HG03045 (cell line): Measurements from ENCODE around the gene RASA3.
"Not testable (repeated sequence)": the region's sequence is repeated elsewhere in the genome, so short reads cannot be mapped to it uniquely, and the experiment has no call there.

Source experiments
- ATAC-seq: cut with Tn5 transposase; IDR thresholded peaks from one replicate; pipeline ENCODE4 v1.9.1; 2021; ENCODE audit warnings: mild to moderate bottlenecking, moderate library complexity; ENCODE audit not compliant: unreplicated experiment

The RASA3 gene

GRCh38 chr13:114157869-114158495 is 25.6 kb upstream of the RASA3 start:
- ATAC-seq, result no peak

- no peak for ATAC-seq
These were observed 23.8 kb upstream of the RASA3 start for GRCh38 chr13:114155926-114156883.

- ATAC-seq, result no peak
These were observed 22.9 kb upstream of the RASA3 start for GRCh38 chr13:114155320-114155719.

DNA sequence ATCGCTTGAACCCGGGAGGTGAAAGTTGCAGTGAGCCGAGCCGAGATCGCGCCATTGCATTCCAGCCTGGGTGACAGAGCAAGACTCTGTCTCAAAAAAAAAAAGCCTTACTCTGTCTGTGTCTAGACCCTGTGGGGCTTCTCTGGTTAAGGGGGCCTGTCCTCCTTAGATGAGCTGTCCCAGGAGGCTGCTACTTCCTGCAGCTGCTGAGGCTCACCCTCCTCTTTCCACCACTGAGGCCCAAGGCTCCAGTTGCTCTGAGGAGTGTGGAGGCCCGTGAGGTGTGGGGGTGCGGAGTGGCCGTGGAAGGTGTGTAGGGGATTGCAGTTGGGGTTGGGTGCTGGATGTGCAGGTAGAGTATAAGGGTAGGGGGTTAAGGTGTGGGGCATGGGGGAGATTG is 22.1 kb upstream of the RASA3 start:
- ATAC-seq, result no peak

- ATAC-seq, result no peak
These were observed 21.2 kb upstream of the RASA3 start for GRCh38 chr13:114153485-114154080.

DNA sequence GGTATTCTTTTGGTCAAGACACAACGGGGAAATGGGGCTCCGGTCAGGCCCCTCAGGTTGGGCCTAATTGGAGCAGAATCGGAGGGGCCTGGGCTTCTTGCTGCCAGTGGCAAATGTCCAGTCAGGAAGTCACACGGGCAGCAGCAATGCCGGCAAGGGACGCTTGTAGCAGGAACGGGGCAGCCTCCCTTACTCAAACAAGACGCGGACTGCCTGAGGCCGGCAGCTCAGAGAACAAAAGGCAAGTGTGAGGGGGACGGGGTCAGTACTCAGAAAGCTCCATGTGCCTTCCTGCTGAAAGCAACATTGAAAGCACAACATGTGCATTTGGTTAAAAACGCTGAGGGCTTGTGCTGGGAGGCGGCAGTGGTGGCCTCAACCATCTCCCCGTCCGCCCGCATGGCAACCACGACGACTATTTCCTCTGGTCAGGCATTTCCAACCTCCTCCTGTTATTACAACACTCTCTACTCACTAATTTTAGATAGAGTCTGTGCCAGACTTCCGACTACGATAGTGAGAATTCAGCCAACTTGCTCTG is 20.5 kb upstream of the RASA3 start:
- no peak for ATAC-seq

- ATAC-seq, result no peak
These were observed 19.8 kb upstream of the RASA3 start for GRCh38 chr13:114152285-114152645.

GRCh38 chr13:114151565-114152284 is 19.3 kb upstream of the RASA3 start:
- no peak for ATAC-seq

DNA sequence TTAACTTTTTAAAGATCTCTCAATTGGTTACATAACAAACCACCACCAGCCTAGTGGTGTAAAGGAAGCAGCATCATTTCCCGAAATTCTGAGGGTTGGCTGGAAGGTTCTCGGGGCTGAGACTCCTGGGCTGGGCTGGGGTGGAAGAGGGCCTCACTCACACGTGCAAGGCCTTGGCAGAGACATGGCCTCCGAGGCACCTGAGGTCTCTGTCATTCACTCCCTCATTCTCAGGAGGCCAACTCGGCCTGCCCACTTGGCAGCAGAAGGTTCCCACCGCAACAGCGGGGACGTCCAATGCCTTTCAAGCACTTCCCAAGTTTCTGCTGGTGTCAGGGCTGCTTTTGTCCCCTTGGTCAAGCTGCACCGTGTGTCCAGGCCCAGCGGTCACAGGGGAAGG is 18.6 kb upstream of the RASA3 start:
- ATAC-seq, result no peak

DNA sequence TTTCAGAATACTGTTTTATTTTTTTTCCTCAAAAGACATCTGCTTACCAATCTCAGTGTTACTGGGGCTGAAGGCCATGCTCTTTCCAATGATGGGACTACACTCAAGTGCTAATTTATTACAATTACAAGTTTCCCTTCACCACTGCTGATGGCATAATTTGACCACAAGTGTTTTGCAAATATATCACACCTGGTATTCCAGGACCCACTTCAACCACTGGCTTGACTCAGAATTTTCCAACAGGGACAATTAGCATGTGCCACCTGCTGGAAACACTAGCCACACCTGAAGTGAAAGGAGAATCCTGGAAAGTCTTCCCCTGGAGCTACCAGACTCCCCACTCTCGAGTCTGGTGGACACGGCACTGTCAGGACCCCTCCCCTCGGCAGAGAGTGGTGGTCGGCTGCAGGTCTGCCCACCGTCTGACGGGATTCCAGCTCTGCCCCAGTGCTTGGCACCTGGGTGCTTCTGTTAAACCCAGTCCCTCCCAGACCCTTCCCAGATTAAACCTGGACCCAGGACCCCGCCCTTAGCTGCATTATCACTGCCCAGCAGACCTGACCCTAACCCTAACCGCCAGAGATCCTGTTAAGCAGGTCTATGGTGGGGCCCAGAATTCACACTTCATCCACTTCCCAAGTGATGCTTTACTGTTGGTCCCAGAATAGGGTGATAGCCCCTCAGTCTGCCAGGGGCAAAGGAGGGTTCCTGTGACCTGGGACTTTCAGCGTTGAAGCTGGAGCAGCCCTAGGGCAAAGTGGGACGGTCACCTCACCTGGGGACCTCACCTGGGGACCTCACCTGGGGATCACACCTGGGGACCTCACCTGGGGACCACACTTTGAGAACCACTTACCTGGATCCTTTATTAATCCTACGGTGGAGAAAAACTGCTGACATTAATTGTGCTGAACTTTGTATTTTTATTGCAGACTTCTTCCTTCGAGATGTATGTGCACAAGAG is 17.6 kb upstream of the RASA3 start:
- no peak for ATAC-seq

- ATAC-seq, result not testable (repeated sequence)
These were observed 16.5 kb upstream of the RASA3 start for GRCh38 chr13:114148886-114149285.

DNA sequence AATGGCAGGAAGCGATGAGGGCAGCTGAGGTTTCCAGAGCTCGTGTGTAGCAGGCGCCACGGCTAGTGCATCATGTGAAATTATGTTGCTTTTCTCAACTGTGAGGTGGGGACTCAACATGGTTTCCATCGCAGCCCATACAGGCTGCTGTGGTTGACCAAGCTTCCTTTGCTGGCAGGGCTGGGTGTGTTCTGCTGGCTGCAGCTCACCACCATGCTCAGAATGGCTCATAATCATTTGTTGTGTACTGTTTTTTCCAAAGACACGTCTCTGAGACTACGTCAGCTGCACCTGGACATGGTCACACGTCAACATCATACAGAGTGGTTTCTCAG is 16.1 kb upstream of the RASA3 start:
- ATAC-seq, result peak; percentile 67

GRCh38 chr13:114147803-114148520 is 15.5 kb upstream of the RASA3 start:
- ATAC-seq, result peak; percentile 34

GRCh38 chr13:114146629-114147028 is 14.2 kb upstream of the RASA3 start:
- ATAC-seq, result no peak

DNA sequence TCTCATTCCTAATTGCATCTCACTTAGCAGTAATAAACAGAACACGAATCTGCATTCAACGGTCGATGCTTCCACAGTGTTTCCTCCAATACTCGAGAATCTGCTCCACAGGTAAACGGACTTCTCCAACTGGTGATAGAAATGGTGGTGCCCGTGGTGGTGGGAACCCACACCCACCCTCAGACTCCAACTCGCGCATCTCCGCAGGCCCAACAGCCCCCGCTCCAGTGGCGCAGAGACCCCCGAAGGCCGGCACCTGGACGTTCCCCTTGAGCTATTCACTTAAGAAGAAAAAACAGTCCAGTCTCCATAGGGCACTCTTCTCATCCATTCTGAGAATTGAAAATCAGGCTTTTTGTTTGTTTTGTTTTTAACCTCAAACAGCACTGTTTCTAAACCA is 13.8 kb upstream of the RASA3 start:
- ATAC-seq, result no peak

DNA sequence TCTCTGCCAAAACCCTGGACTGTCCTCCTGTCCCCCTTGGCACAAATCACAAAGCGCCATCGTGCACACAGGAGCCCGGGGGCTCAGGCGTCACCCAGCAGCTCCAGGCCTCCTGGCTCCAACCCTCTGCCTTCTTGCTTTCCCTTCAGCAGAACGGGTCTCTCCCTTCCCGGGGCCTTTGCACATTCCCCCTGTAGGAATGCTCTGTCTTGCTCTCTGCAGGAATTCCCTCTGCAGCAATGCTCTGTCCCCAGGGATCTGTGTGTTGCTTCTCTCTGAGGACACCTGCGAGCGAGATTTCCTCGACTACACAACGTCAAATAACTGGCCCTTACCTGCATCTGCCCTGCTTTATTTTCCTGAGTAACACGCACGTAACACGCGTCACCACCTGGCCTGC is 13.3 kb upstream of the RASA3 start:
- ATAC-seq, result no peak

- ATAC-seq, result no peak
These were observed 12.8 kb upstream of the RASA3 start for GRCh38 chr13:114145256-114145655.

DNA sequence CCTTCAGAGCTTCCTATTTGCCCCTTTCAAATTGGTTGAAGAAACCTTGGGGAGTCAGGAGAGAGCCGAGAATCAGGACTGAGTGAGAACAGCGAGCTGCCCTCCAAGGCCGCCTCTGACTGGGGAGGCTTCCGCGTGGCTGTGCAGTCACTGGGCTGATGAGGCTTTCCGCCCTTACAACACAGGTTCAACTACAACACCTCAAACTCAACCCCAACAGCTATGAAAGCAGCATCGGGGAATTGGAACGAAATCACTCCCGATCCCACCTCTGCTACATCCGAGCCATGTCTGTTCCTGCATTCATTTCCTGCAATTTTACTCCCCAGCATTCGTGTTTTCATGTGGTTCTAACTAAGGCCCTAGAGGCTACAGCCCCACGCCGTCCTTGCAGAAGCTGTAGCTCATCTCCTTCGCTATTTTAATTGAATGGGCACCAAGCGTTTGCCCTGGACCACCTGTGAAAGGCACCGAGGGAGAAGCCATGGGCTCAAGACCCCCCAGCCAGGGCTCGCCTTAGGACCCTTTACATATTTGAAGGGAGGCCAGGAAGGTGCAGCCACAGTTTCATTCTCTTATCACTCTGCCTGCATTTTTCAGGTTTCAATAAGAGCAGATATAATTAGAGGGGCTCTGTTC is 12.3 kb upstream of the RASA3 start:
- no peak for ATAC-seq
